ENCODE measurements around the gene PITPNM2.

- TF ChIP-seq POLR2A (IDR thresholded peaks at IDR 0.05), result no peak
- TF ChIP-seq CTCF (IDR thresholded peaks at IDR 0.05), result no peak
Observed at GRCh38 chr12:123164222-123164621, 13.3 kb upstream of the PITPNM2 start.
